ENCODE results near the gene GALM. TPM values are rescaled to one million over a fixed set of nuclear protein-coding genes. Genes with fewer than 3 reads are reported as not detected.

GALM gene
- total RNA-seq, 1 experiment from 2014 or later = 10.0 TPM

DNA sequence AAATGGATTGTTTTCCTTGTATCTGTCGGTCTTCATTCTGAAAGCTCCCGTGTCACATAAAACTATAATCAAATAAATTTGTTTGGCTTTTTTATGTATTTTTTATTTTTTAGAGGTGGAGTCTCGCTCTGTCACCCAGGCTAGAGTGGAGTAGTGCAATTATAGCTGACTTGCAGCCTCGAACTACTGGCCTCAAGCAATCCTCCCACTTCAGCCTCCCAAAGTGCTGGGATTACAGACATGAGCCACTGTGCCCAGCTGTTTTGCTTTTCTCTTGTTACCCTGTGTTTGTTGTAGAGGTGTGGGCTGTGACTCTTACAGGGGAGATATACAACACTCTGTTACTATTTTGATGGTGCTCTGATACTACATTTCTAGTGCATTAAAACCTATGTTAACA lies 2.2 kb downstream of the GALM start:
- H3K79me2 ChIP-seq (ENCODE audit: insufficient read depth, low read length) = no peaks in the 10 kb centered on the region
- Mint-ChIP-seq H3K4me1 (peaks cover 26% of the 10 kb centered on the region in 2 experiments), H3K27me3 (ENCODE audit: low read depth) (no peaks in the 10 kb centered on the region), H3K4me3 (no peak overlapping the region), H3K9me3 (no peaks in the 10 kb centered on the region), H3K27ac (no peak overlapping the region), H3K36me3 (ENCODE audit: insufficient read depth in 1 of 3, low read depth in 3 of 3) (no peaks in the 10 kb centered on the region)
- H2AFZ ChIP-seq (ENCODE audit: low read length) = no peak overlapping the region
- H3K4ac ChIP-seq (ENCODE audit: low read depth, low read length) = no peak overlapping the region
- H3K14ac ChIP-seq (ENCODE audit: insufficient read depth, low read length) = no peak overlapping the region
- no peak overlapping the region for H3K23ac ChIP-seq (ENCODE audit: insufficient read length, low read depth, low read length)
- no peak overlapping the region for H2BK120ac ChIP-seq (ENCODE audit: low read depth, low read length, poor library complexity, severe bottlenecking)
- H3K18ac ChIP-seq (ENCODE audit: insufficient read length, low read depth, low read length) = no peak overlapping the region
- no peaks in the 10 kb centered on the region for H3K79me1 ChIP-seq (ENCODE audit: insufficient read depth, low read depth, low read length, poor library complexity, severe bottlenecking)
- H3K27me3 ChIP-seq (ENCODE audit: insufficient read depth, low read length) = no peaks in the 10 kb centered on the region
- no peak overlapping the region for H2BK15ac ChIP-seq (ENCODE audit: low read depth, low read length)
- H4K20me1 ChIP-seq (ENCODE audit: control insufficient read depth, insufficient read depth, insufficient read length) = no peaks in the 10 kb centered on the region
- no peak overlapping the region for H3T11ph ChIP-seq (ENCODE audit: low read length)
- H4K5ac ChIP-seq (ENCODE audit: insufficient read length, low read depth, low read length) = no peak overlapping the region
- TF ChIP-seq, protein P1, sequence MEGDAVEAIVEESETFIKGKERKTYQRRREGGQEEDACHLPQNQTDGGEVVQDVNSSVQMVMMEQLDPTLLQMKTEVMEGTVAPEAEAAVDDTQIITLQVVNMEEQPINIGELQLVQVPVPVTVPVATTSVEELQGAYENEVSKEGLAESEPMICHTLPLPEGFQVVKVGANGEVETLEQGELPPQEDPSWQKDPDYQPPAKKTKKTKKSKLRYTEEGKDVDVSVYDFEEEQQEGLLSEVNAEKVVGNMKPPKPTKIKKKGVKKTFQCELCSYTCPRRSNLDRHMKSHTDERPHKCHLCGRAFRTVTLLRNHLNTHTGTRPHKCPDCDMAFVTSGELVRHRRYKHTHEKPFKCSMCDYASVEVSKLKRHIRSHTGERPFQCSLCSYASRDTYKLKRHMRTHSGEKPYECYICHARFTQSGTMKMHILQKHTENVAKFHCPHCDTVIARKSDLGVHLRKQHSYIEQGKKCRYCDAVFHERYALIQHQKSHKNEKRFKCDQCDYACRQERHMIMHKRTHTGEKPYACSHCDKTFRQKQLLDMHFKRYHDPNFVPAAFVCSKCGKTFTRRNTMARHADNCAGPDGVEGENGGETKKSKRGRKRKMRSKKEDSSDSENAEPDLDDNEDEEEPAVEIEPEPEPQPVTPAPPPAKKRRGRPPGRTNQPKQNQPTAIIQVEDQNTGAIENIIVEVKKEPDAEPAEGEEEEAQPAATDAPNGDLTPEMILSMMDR (conservative IDR thresholded peaks at IDR 0.05) = no peak
- DNase-seq = no peak
- H3K4me2 ChIP-seq (ENCODE audit: insufficient read depth, insufficient read length, low read length) = no peak overlapping the region
- no peak overlapping the region for H2BK20ac ChIP-seq (ENCODE audit: low read depth, low read length, poor library complexity, severe bottlenecking)
- no peak overlapping the region for H4K91ac ChIP-seq (ENCODE audit: insufficient read length, low read depth, low read length)
- H2BK5ac ChIP-seq (ENCODE audit: insufficient read length, low read length) = no peak overlapping the region
- H3K4me1 ChIP-seq (ENCODE audit: insufficient read depth, low read length) = no peaks in the 10 kb centered on the region; the same call in 1 of the 2 replicates
- H2AK5ac ChIP-seq (ENCODE audit: insufficient read length, low read length) = no peak overlapping the region
- H4K8ac ChIP-seq (replicated peaks; ENCODE audit: insufficient read length, low read depth, low read length) = no peak overlapping the region
- H3K9me3 ChIP-seq (ENCODE audit: control insufficient read depth, low read depth, low read length) = no peaks in the 10 kb centered on the region
- no peak overlapping the region for H3K27ac ChIP-seq (ENCODE audit: insufficient read length, low read depth, low read length)
- no CpG with 5 or more reads among the region's 4 CpGs for WGBS (ENCODE audit: extremely low coverage, insufficient read length, low lambda C conversion rate)
- no peak overlapping the region for H2BK12ac ChIP-seq (ENCODE audit: insufficient read length, low read depth, low read length)
- no peak overlapping the region for H3K9ac ChIP-seq (ENCODE audit: extremely low read depth, insufficient read length, low read length)
- peaks cover 9% of the 10 kb centered on the region for H3K23me2 ChIP-seq (ENCODE audit: insufficient read length, low read depth, low read length, poor library complexity, severe bottlenecking)
- H3K56ac ChIP-seq (ENCODE audit: insufficient read length, low read depth, low read length) = no peak overlapping the region

All from H9 (cell line).